SK-N-SH treated with all-trans-retinoic acid at 6 μM for 48 hours (cell line): ENCODE results near the gene ARHGAP45.

ENCODE experiments used
- ATAC-seq: fragments of 200-7000 bp; cut with Tn5 transposase; 3 replicates; pipeline ENCODE4 v1.9.1; 2020; ENCODE audit warnings: mild to moderate bottlenecking, moderate library complexity
- ARNTL ChIP-seq: fragments of 450-650 bp; formaldehyde crosslinking; IDR thresholded peaks from 2 replicates; pipeline ENCODE4 v1.5.0; 2020; ENCODE audit warnings: low read depth, mild to moderate bottlenecking, moderate library complexity, borderline replicate concordance
- BACH2 ChIP-seq: fragments of 250-450 bp; sonication (Bioruptor Pico); IDR thresholded peaks from 2 replicates; pipeline ENCODE4 v1.9.0; 2021; ENCODE audit warnings: mild to moderate bottlenecking, borderline replicate concordance
- CSDC2 ChIP-seq: fragments of 250-450 bp; sonication (Bioruptor Pico); IDR thresholded peaks from 2 replicates; pipeline ENCODE4 v1.5.0; 2020; ENCODE audit warnings: mild to moderate bottlenecking, moderate library complexity
- ESRRG ChIP-seq: fragments of 250-450 bp; sonication (Bioruptor Pico); IDR thresholded peaks from 2 replicates; pipeline ENCODE4 v1.6.1; 2021; ENCODE audit warnings: mild to moderate bottlenecking
- GLIS3 ChIP-seq: fragments of 250-450 bp; sonication (Bioruptor Pico); IDR thresholded peaks from 2 replicates; pipeline ENCODE4 v1.5.0; 2020; ENCODE audit warnings: mild to moderate bottlenecking, moderate library complexity
- OSR1 ChIP-seq: fragments of 250-450 bp; sonication (Bioruptor Pico); IDR thresholded peaks from 2 replicates; pipeline ENCODE4 v1.8.0; 2022; ENCODE audit warnings: moderate library complexity, mild to moderate bottlenecking, inconsistent platforms
- PPARA ChIP-seq: fragments of 250-450 bp; sonication (Bioruptor Pico); IDR thresholded peaks from 2 replicates; pipeline ENCODE4 v1.5.0; 2020; ENCODE audit warnings: mild to moderate bottlenecking, borderline replicate concordance
- RARB ChIP-seq: fragments of 250-450 bp; sonication (Bioruptor Pico); IDR thresholded peaks from 2 replicates; pipeline ENCODE4 v1.8.0; 2021; ENCODE audit warnings: mild to moderate bottlenecking, moderate library complexity
- SNAI2 ChIP-seq: fragments of 250-450 bp; sonication (Bioruptor Pico); IDR thresholded peaks from 2 replicates; pipeline ENCODE4 v1.5.0; 2020; ENCODE audit warnings: mild to moderate bottlenecking, moderate library complexity
- TCF4 ChIP-seq: fragments of 250-450 bp; sonication (Bioruptor Pico); IDR thresholded peaks from 2 replicates; pipeline ENCODE4 v1.8.0; 2021; ENCODE audit warnings: mild to moderate bottlenecking, moderate library complexity, borderline replicate concordance
- TOX ChIP-seq: fragments of 250-450 bp; sonication (Bioruptor Pico); IDR thresholded peaks from 2 replicates; pipeline ENCODE4 v1.8.0; 2021; ENCODE audit warnings: mild to moderate bottlenecking, moderate library complexity, borderline replicate concordance
- ZC3H10 ChIP-seq: fragments of 250-450 bp; sonication (Bioruptor Pico); IDR thresholded peaks from 2 replicates; pipeline ENCODE4 v1.5.1; 2021; ENCODE audit warnings: mild to moderate bottlenecking, moderate library complexity
- ZFP3 ChIP-seq: fragments of 250-450 bp; sonication (Bioruptor Pico); IDR thresholded peaks from 2 replicates; pipeline ENCODE4 v1.5.0; 2020; ENCODE audit warnings: mild to moderate bottlenecking, moderate library complexity
- ZFP30 ChIP-seq: fragments of 450-650 bp; formaldehyde crosslinking; IDR thresholded peaks from 2 replicates; pipeline ENCODE4 v1.5.0; 2022; ENCODE audit warnings: mild to moderate bottlenecking, moderate library complexity
- ZNF565 ChIP-seq: fragments of 450-650 bp; formaldehyde crosslinking; conservative IDR thresholded peaks from 2 replicates; pipeline ENCODE4 v1.5.0; 2020; ENCODE audit warnings: low read depth, mild to moderate bottlenecking, moderate library complexity
- ZNF70 ChIP-seq: fragments of 450-650 bp; formaldehyde crosslinking; IDR thresholded peaks from 2 replicates; pipeline ENCODE4 v1.5.0; 2020; ENCODE audit warnings: mild to moderate bottlenecking, moderate library complexity
- TF ChIP-seq, protein P1 (sequence below): fragments of 250-450 bp; sonication (Bioruptor Pico); IDR thresholded peaks from 2 replicates; pipeline ENCODE4 v1.5.1; 2020; ENCODE audit warnings: low read depth, mild to moderate bottlenecking, moderate library complexity
- TF ChIP-seq, protein P2 (sequence below): fragments of 250-450 bp; sonication (Bioruptor Pico); IDR thresholded peaks from 2 replicates; pipeline ENCODE4 v1.5.1; 2021; ENCODE audit warnings: mild to moderate bottlenecking, moderate library complexity
- TF ChIP-seq, protein P3 (sequence below): fragments of 250-450 bp; sonication (Bioruptor Pico); IDR thresholded peaks from 2 replicates; pipeline ENCODE4 v1.5.0; 2020; ENCODE audit warnings: mild to moderate bottlenecking, moderate library complexity

ARHGAP45 gene

DNA sequence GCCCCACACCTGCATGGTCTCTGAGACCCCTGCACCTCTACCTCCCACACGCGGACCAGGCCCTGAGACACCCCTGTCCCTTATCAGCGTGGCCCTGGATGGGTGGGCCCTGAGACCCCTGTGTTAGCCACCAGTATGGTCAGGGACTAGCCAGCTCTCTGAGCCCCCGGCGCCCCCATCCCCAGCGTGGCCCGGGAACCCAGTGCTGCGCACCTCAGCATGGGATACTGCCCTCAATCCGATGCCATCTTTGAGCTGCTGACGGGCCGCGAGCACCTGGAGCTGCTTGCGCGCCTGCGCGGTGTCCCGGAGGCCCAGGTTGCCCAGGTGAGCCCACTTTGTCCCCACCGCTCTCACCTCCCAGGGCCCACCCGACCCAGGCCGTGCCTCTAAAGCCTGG is 5.0 kb upstream of the ARHGAP45 start (continued):
- TF ChIP-seq TCF4 (CRISPR knock-in tag) (no peak), ESRRG (CRISPR knock-in tag) (no peak), ZFP30 (no peak), CSDC2 (CRISPR knock-in tag) (no peak)

DNA sequence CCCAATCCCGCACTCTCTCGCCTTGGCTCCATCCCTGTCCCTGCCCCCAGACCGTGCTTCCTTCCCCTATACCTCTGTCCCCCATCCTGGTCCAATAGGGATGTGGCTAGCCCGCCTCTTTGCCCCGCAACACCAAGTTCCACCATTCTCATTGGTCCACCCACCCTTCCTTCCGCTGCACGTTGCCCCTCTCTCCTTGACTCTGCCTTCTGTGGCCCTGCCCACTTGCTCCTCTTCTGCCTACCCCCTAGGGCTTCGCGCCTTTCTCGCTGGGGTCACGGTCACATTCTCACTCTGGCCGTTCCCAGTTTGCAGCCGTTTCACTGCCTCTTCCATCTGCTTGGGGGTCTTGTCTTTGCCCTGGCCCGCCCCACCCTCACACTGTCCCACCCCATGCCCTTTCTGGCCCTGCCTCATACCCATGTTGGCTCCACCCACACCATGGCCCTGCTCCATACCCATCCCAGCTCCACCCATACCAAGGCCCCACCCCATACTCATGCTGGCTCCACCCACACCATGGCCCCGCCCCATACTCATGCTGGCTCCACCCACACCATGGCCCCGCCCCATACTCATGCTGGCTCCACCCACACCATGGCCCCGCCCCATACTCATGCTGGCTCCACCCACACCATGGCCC is 4.5 kb upstream of the ARHGAP45 start:
- no peak for ATAC-seq
- TF ChIP-seq BACH2 (CRISPR knock-in tag) (no peak), ZNF70 (CRISPR knock-in tag) (no peak)
- TF ChIP-seq, protein P1, sequence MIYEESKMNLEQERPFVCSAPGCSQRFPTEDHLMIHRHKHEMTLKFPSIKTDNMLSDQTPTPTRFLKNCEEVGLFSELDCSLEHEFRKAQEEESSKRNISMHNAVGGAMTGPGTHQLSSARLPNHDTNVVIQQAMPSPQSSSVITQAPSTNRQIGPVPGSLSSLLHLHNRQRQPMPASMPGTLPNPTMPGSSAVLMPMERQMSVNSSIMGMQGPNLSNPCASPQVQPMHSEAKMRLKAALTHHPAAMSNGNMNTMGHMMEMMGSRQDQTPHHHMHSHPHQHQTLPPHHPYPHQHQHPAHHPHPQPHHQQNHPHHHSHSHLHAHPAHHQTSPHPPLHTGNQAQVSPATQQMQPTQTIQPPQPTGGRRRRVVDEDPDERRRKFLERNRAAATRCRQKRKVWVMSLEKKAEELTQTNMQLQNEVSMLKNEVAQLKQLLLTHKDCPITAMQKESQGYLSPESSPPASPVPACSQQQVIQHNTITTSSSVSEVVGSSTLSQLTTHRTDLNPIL: no peak

DNA sequence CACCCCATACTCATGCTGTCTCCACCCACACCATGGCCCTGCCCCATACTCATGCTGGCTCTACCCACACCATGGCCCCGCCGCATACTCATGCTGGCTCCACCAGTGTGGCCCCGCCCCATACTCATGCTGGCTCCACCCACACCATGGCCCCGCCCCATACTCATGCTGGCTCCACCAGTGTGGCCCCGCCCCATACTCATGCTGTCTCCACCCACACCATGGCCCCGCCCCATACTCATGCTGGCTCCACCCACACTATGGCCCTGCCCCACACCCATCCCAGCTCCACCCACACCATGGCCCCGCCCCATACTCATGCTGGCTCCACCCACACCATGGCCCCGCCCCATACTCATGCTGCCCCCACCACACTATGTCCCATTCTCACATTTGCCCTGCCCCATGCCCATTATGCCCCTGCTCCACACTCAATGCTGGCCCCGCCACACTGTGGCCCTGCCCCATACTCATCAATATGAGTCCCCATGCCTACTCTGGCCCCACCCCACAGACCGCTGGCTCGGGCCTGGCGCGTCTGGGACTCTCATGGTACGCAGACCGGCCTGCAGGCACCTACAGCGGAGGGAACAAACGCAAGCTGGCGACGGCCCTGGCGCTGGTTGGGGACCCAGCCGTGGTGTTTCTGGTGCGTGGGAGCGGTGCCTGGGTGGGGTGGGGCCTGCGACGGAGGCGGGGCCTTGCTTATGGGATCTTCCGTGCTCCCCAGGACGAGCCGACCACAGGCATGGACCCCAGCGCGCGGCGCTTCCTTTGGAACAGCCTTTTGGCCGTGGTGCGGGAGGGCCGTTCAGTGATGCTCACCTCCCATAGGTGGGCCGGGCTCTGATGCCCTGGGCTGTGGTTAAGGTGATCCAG is 3.7 kb upstream of the ARHGAP45 start:
- no peak for ATAC-seq
- TF ChIP-seq ESRRG (CRISPR knock-in tag): no peak
- no peak for TF ChIP-seq SNAI2
- TF ChIP-seq TOX: no peak
- TF ChIP-seq ARNTL (CRISPR knock-in tag): no peak
- no peak for TF ChIP-seq OSR1 (CRISPR knock-in tag)
- TF ChIP-seq CSDC2 (CRISPR knock-in tag): no peak
- no peak for TF ChIP-seq BACH2 (CRISPR knock-in tag)
- TF ChIP-seq ZNF565 (CRISPR knock-in tag): no peak
- TF ChIP-seq, protein P2, sequence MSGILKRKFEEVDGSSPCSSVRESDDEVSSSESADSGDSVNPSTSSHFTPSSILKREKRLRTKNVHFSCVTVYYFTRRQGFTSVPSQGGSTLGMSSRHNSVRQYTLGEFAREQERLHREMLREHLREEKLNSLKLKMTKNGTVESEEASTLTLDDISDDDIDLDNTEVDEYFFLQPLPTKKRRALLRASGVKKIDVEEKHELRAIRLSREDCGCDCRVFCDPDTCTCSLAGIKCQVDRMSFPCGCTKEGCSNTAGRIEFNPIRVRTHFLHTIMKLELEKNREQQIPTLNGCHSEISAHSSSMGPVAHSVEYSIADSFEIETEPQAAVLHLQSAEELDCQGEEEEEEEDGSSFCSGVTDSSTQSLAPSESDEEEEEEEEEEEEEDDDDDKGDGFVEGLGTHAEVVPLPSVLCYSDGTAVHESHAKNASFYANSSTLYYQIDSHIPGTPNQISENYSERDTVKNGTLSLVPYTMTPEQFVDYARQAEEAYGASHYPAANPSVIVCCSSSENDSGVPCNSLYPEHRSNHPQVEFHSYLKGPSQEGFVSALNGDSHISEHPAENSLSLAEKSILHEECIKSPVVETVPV (CRISPR knock-in tag): no peak
- no peak for TF ChIP-seq ZC3H10 (CRISPR knock-in tag)
- no peak for TF ChIP-seq RARB (CRISPR knock-in tag)
- TF ChIP-seq PPARA (CRISPR knock-in tag): no peak
- TF ChIP-seq, protein P3, sequence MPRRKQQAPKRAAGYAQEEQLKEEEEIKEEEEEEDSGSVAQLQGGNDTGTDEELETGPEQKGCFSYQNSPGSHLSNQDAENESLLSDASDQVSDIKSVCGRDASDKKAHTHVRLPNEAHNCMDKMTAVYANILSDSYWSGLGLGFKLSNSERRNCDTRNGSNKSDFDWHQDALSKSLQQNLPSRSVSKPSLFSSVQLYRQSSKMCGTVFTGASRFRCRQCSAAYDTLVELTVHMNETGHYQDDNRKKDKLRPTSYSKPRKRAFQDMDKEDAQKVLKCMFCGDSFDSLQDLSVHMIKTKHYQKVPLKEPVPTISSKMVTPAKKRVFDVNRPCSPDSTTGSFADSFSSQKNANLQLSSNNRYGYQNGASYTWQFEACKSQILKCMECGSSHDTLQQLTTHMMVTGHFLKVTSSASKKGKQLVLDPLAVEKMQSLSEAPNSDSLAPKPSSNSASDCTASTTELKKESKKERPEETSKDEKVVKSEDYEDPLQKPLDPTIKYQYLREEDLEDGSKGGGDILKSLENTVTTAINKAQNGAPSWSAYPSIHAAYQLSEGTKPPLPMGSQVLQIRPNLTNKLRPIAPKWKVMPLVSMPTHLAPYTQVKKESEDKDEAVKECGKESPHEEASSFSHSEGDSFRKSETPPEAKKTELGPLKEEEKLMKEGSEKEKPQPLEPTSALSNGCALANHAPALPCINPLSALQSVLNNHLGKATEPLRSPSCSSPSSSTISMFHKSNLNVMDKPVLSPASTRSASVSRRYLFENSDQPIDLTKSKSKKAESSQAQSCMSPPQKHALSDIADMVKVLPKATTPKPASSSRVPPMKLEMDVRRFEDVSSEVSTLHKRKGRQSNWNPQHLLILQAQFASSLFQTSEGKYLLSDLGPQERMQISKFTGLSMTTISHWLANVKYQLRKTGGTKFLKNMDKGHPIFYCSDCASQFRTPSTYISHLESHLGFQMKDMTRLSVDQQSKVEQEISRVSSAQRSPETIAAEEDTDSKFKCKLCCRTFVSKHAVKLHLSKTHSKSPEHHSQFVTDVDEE (CRISPR knock-in tag): no peak
- TF ChIP-seq GLIS3 (CRISPR knock-in tag): no peak

DNA sequence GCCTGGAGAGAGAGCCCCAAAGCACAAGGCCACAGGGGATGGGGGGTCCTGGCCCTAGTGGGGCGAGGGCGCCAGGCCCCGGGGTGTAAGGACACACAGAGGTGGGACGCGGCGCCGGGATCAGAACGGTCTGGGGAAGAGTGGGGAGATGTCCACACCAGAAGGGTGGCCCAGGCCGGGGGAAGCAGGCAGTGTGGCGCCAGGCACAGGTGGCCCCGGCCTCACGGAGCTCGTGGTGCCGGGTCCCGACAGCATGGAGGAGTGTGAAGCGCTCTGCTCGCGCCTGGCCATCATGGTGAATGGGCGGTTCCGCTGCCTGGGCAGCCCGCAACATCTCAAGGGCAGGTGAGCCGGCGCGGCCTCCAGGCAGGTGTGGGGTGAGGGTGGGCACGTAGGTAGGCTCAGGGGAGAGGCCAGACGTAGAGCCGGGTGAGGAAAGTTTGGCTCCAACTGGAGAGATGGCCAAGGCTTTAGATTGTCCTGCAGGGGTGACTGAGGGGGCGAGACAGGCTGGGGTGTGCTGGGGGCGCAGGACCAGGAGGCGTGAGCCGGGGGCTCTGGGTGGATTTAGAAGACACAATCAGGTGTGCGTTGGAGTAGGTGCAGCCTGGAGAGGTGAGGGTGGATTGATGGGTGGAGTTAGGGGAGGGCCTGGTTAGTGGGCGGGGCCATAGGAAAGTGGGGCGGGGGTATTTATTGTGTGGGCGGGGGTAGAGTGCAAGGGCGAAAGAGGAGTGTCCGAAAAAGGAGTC is 2.9 kb upstream of the ARHGAP45 start:
- no peak for ATAC-seq
- no peak for TF ChIP-seq CSDC2 (CRISPR knock-in tag)
- TF ChIP-seq ZNF565 (CRISPR knock-in tag): no peak
- TF ChIP-seq ZFP3 (CRISPR knock-in tag): no peak
